Measurements from ENCODE around the gene OPA1. TPM values are rescaled to one million over a fixed set of nuclear protein-coding genes. Genes with fewer than 3 reads are reported as not detected.

OPA1 gene
- total RNA-seq, 2 donors from 2014 or later = 36.4 to 71.6 TPM

GRCh38 chr3:193560870-193561269 lies 32.1 kb upstream of the OPA1 start:
- Histone ChIP-seq H3K36me3 (no peaks in the 10 kb centered on the region), H3K27ac (no peak overlapping the region), H3K4me1 (peaks cover 0 to 3% of the 10 kb centered on the region in 2 donors), H3K27me3 (no peaks in the 10 kb centered on the region), H3K9me3 (no peaks in the 10 kb centered on the region), H3K4me3 (no peak overlapping the region)
- DNase-seq (ENCODE audit: low spot score) = no peak
- TF ChIP-seq CTCF (IDR thresholded peaks at IDR 0.05) = no peak

- Histone ChIP-seq H3K36me3 (no peaks in the 10 kb centered on the region), H3K4me3 (no peak overlapping the region), H3K27ac (no peak overlapping the region), H3K9me3 (no peaks in the 10 kb centered on the region), H3K27me3 (no peaks in the 10 kb centered on the region), H3K4me1 (peaks cover 0 to 3% of the 10 kb centered on the region in 2 donors)
- DNase-seq (ENCODE audit: low spot score) = no peak
- no peak for TF ChIP-seq CTCF (IDR thresholded peaks at IDR 0.05)
Measured at GRCh38 chr3:193563426-193563825, 29.6 kb upstream of the OPA1 start.

GRCh38 chr3:193564012-193564411 lies 29.0 kb upstream of the OPA1 start:
- Histone ChIP-seq H3K27ac (no peak overlapping the region), H3K9me3 (no peaks in the 10 kb centered on the region)

GRCh38 chr3:193569119-193569518 lies 23.9 kb upstream of the OPA1 start:
- Histone ChIP-seq H3K27me3 (no peaks in the 10 kb centered on the region), H3K9me3 (no peaks in the 10 kb centered on the region), H3K27ac (no peak overlapping the region), H3K36me3 (no peaks in the 10 kb centered on the region), H3K4me3 (no peak overlapping the region), H3K4me1 (no peaks in the 10 kb centered on the region)
- DNase-seq (ENCODE audit: low spot score) = no peak
- TF ChIP-seq CTCF (IDR thresholded peaks at IDR 0.05) = no peak

More at GRCh38 chr3:193564012-193564411, 29.0 kb upstream of the OPA1 start:
- DNase-seq (ENCODE audit: low spot score) = no peak
- Histone ChIP-seq H3K4me3 (no peak overlapping the region), H3K4me1 (peaks cover 0 to 3% of the 10 kb centered on the region in 2 donors), H3K27me3 (no peaks in the 10 kb centered on the region), H3K36me3 (no peaks in the 10 kb centered on the region)
- TF ChIP-seq CTCF (IDR thresholded peaks at IDR 0.05) = no peak

- Histone ChIP-seq H3K27me3 (no peaks in the 10 kb centered on the region), H3K4me1 (no peaks in the 10 kb centered on the region), H3K36me3 (no peaks in the 10 kb centered on the region), H3K27ac (no peak overlapping the region), H3K9me3 (no peaks in the 10 kb centered on the region), H3K4me3 (no peak overlapping the region)
- no peak for DNase-seq (ENCODE audit: low spot score)
- TF ChIP-seq CTCF (IDR thresholded peaks at IDR 0.05) = peak; percentile 38 to 79
Measured at GRCh38 chr3:193572426-193572908, 20.5 kb upstream of the OPA1 start.

Measured in right atrium auricular region (tissue), 2 donors.